SK-N-SH (cell line): ENCODE results near the gene CDC14B.

Source experiments
- CHD2 ChIP-seq: fragments of 150-350 bp; IDR thresholded peaks from 2 replicates; pipeline ENCODE4 v1.6.1; 2018; ENCODE audit warnings: low read length; ENCODE audit not compliant: partially characterized antibody
- MXI1 ChIP-seq: IDR thresholded peaks from 2 replicates; pipeline ENCODE4 v1.6.1; 2012; ENCODE audit warnings: mild to moderate bottlenecking, low read depth, low read length, improper control_type of control experiment
- RAD21 ChIP-seq: IDR thresholded peaks from 2 replicates; pipeline ENCODE4 v1.6.1; 2012; ENCODE audit warnings: mild to moderate bottlenecking, low read length
- RCOR1 ChIP-seq: fragments of 150-350 bp; IDR thresholded peaks from 2 replicates; pipeline ENCODE4 v1.6.1; 2017; ENCODE audit warnings: antibody characterized with exemption, low read length
- TCF12 ChIP-seq: IDR thresholded peaks from 2 replicates; pipeline ENCODE4 v1.4.0; 2012
- TF ChIP-seq, protein P1 (sequence below): fragments of 200-600 bp; sonication (generic); IDR thresholded peaks from 2 replicates; pipeline ENCODE4 v1.6.1; 2017; ENCODE audit warnings: antibody characterized with exemption, mild to moderate bottlenecking, moderate library complexity
- TF ChIP-seq, protein P2 (sequence below): IDR thresholded peaks from 2 replicates; pipeline ENCODE4 v1.4.0; 2012; ENCODE audit warnings: low read depth
- TF ChIP-seq, protein P3 (sequence below): IDR thresholded peaks from 2 replicates; pipeline ENCODE4 v1.4.0; 2012; ENCODE audit warnings: low read depth, borderline replicate concordance

DNA sequence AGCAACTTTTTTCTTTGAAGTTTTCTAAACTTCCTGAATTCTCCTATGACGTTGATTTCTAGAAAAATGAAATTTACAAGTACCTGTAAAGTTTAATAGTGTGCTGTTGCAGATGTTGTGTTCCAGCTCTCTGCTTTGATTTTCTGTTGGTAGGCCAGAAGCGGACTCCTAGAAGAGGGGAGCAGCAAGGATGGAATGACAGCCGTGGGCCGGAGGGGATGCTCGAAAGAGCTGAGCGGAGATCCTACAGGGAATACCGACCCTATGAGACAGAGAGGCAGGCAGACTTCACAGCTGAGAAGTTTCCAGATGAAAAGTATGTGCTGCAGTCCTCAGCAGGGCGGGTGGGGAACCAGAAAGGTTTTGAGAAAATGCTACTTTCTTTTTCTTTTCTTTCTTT is 161.4 kb downstream of the CDC14B start:
- no peak for TF ChIP-seq CHD2
- TF ChIP-seq TCF12 = no peak
- no peak for TF ChIP-seq MXI1
- TF ChIP-seq RCOR1 = no peak
- TF ChIP-seq, protein P1, sequence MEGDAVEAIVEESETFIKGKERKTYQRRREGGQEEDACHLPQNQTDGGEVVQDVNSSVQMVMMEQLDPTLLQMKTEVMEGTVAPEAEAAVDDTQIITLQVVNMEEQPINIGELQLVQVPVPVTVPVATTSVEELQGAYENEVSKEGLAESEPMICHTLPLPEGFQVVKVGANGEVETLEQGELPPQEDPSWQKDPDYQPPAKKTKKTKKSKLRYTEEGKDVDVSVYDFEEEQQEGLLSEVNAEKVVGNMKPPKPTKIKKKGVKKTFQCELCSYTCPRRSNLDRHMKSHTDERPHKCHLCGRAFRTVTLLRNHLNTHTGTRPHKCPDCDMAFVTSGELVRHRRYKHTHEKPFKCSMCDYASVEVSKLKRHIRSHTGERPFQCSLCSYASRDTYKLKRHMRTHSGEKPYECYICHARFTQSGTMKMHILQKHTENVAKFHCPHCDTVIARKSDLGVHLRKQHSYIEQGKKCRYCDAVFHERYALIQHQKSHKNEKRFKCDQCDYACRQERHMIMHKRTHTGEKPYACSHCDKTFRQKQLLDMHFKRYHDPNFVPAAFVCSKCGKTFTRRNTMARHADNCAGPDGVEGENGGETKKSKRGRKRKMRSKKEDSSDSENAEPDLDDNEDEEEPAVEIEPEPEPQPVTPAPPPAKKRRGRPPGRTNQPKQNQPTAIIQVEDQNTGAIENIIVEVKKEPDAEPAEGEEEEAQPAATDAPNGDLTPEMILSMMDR = no peak
- TF ChIP-seq, protein P2, sequence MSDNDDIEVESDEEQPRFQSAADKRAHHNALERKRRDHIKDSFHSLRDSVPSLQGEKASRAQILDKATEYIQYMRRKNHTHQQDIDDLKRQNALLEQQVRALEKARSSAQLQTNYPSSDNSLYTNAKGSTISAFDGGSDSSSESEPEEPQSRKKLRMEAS = no peak
- TF ChIP-seq RAD21 = no peak
- TF ChIP-seq, protein P3, sequence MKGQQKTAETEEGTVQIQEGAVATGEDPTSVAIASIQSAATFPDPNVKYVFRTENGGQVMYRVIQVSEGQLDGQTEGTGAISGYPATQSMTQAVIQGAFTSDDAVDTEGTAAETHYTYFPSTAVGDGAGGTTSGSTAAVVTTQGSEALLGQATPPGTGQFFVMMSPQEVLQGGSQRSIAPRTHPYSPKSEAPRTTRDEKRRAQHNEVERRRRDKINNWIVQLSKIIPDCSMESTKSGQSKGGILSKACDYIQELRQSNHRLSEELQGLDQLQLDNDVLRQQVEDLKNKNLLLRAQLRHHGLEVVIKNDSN = no peak
